Thyroid gland (tissue), 4 donors: ENCODE data around the gene ZNF324. TPM values are rescaled to one million over a fixed set of nuclear protein-coding genes. Genes with fewer than 3 reads are reported as not detected.

ENCODE experiments used
- DNase-seq, 2 donors: peaks; one replicate each; pipeline ENCODE4 v3.0.0-alpha.2; 2019
- H3K27ac ChIP-seq, 3 donors: fragments of 200-600 bp; sonication (generic); 1 replicate in 2 of 3; 2 replicates in 1 of 3; pipeline ENCODE4 v1.5.1; 2016 to 2019; ENCODE audit warnings: mild to moderate bottlenecking in 1 of 3, moderate library complexity in 1 of 3
- H3K27me3 ChIP-seq: fragments of 200-600 bp; sonication (generic); one replicate; pipeline ENCODE4 v1.5.1; 2019
- H3K36me3 ChIP-seq, 2 donors: fragments of 200-600 bp; sonication (generic); one replicate each; pipeline ENCODE4 v1.5.1; 2016 to 2019
- H3K4me1 ChIP-seq, 2 donors: fragments of 200-600 bp; sonication (generic); one replicate each; pipeline ENCODE4 v1.5.1; 2017 to 2019
- H3K4me3 ChIP-seq, 3 donors: fragments of 200-600 bp; sonication (generic); replicated peaks in 1 of 3; 1 replicate in 2 of 3; 2 replicates in 1 of 3; pipeline ENCODE4 v1.5.1; 2016; ENCODE audit warnings: mild to moderate bottlenecking in 1 of 3
- H3K9me3 ChIP-seq: fragments of 200-600 bp; sonication (generic); one replicate; pipeline ENCODE4 v1.5.1; 2017
- CTCF ChIP-seq, 6 experiments: fragments of 200-600 bp in 3 of 6; fragments of 450-650 bp in 3 of 6; sonication (generic) in 3 of 6; IDR thresholded peaks; one replicate each; pipeline ENCODE4 v1.5.1; 2016 to 2019; ENCODE audit warnings: antibody characterized with exemption in 6 of 6, mild to moderate bottlenecking in 2 of 6, inconsistent platforms in 1 of 6, moderate library complexity in 1 of 6
- POLR2A ChIP-seq, 2 donors: fragments of 450-650 bp; IDR thresholded peaks; one replicate each; pipeline ENCODE4 v1.6.1; 2017; ENCODE audit warnings: antibody characterized with exemption in 2 of 2, mild to moderate bottlenecking in 2 of 2, moderate library complexity in 1 of 2
- WGBS, 2 donors: methylation state at CpG; one replicate each; pipeline ENCODE4 v1.1.5; 2017; 5-methylcytosine and 5-hydroxymethylcytosine counted together
- intact Hi-C: fragments of 100-400 bp; cut with DNase I; formaldehyde crosslinking; loops from one replicate; pipeline ENCODE4 v1.15.1; 2023
- total RNA-seq, 4 donors: library from RNA; depleted of rRNA; stranded (reverse); fragments of >200 nt; gene quantifications; one replicate each; pipeline ENCODE4 v1.2.3, GENCODE V29; 2016

ZNF324 gene
- 10 to 100 TPM; 27.0 to 41.7 (median 32.2) TPM for total RNA-seq

GRCh38 chr19:58466760-58467589, at the start of gene ZNF324:
Gene ZNF324 (plus strand): TSS chr19:58467080. CDS start chr19:58469186, 2,106 bp downstream.
- Histone ChIP-seq H3K36me3 (peaks cover 10 to 17% of the 10 kb centered on the region in 2 donors), H3K4me3 (peak within 1 kb of the TSS; percentile 81 to 96 (median 96)), H3K27ac (peak within 1 kb of the TSS in 2 of 3 donors; percentile 6 to 65), H3K4me1 (peaks cover 8 to 9% of the 10 kb centered on the region in 2 donors), H3K27me3 (no peaks in the 10 kb centered on the region), H3K9me3 (no peaks in the 10 kb centered on the region)
- TF ChIP-seq CTCF (IDR thresholded peaks at IDR 0.05) (peak in 1 of 6 experiments; percentile 6), POLR2A (IDR thresholded peaks at IDR 0.05) (peak in 1 of 2 donors; percentile 80)
- WGBS, 2 donors = 0% methylated on average over 14 to 19 of the region's 92 CpGs
- peak; percentile 100 for DNase-seq
- intact Hi-C loops = no loop called here

GRCh38 chr19:58428617-58429016, 38.3 kb upstream of the ZNF324 start:
- Histone ChIP-seq H3K9me3 (no peaks in the 10 kb centered on the region), H3K27ac (no peak overlapping the region), H3K27me3 (no peaks in the 10 kb centered on the region), H3K4me3 (no peak overlapping the region), H3K36me3 (peaks cover 5 to 9% of the 10 kb centered on the region in 2 donors), H3K4me1 (no peaks in the 10 kb centered on the region)
- intact Hi-C loops = no loop called here
- DNase-seq = no peak
- TF ChIP-seq CTCF (IDR thresholded peaks at IDR 0.05) (no peak), POLR2A (IDR thresholded peaks at IDR 0.05) (no peak)
- WGBS, 2 donors = 89% methylated on average over 1 of the region's 1 CpG; no CpG with 5 or more reads in 1 of the 2 donors

GRCh38 chr19:58429745-58430144, 37.1 kb upstream of the ZNF324 start:
- intact Hi-C loops = no loop called here
- no peaks in the 10 kb centered on the region for H3K4me1 ChIP-seq
- H3K36me3 ChIP-seq = peaks cover 17 to 20% of the 10 kb centered on the region in 2 donors
- H3K27me3 ChIP-seq = no peaks in the 10 kb centered on the region
- H3K27ac ChIP-seq = no peak overlapping the region
- H3K9me3 ChIP-seq = peaks cover 6% of the 10 kb centered on the region
- DNase-seq = no peak
- H3K4me3 ChIP-seq = no peak overlapping the region
- TF ChIP-seq POLR2A (IDR thresholded peaks at IDR 0.05) = no peak
- TF ChIP-seq CTCF (IDR thresholded peaks at IDR 0.05) = no peak

GRCh38 chr19:58434217-58434616, 32.7 kb upstream of the ZNF324 start:
- H3K4me1 ChIP-seq = peaks cover 4 to 5% of the 10 kb centered on the region in 2 donors
- no peak overlapping the region for H3K4me3 ChIP-seq
- TF ChIP-seq CTCF (IDR thresholded peaks at IDR 0.05) (no peak), POLR2A (IDR thresholded peaks at IDR 0.05) (no peak)
- WGBS, 2 donors = 95 to 100% methylated on average over 2 of the region's 2 CpGs
- peaks cover 46 to 48% of the 10 kb centered on the region in 2 donors for H3K36me3 ChIP-seq
- intact Hi-C loops = no loop called here
- peaks cover 12% of the 10 kb centered on the region for H3K9me3 ChIP-seq
- no peak overlapping the region for H3K27ac ChIP-seq
- DNase-seq = no peak
- no peaks in the 10 kb centered on the region for H3K27me3 ChIP-seq
